Measurements from ENCODE around the gene ZNF587. TPM values are rescaled to one million over a fixed set of nuclear protein-coding genes. Genes with fewer than 3 reads are reported as not detected.
A peak's percentile ranks its signal among the peaks of the same experiment; 100 is the strongest.

Gene ZNF587
- total RNA-seq, 2 donors from 2014 or later: 18.3 to 29.7 TPM

DNA sequence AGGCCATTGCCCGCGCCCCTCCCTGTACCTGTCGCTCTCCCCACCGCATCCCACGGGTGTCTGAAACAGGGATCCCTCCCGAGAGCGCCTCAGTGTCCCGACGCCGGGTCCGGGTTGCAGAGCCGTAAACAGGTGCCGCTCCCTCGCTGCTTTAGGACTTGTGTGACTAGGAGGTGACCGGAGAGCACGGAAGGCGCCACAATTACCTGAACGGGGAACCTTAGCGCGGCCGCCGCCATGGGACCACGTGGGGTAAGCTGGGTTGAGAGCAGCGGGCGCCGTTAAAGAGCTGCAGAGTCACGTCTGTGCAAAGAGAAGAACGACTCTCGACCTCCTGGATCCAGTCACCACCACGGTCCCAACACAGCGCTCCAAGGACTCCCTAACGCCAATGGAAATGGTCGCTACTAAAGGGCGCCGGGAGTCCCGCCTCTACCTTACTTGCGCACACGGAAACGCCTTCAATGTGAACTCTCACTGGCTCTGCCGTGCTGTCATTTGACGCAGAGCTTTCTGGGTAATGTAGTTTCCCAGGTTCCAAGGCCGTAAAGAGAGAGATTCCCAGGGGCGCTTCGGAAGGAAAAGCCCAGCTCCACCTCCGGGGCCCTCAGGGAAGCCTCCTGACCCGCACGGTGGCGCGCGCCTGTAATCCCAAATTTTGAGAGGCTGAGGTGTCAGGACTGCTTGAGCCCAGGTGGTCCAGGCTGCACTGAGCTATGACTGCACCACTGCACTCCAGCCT lies 35.0 kb upstream of the ZNF587 start, which contains the start of gene ZNF552:
Gene ZNF552, minus strand, starts transcription at position 409 of the 742 bp plus-strand sequence. Its CDS starts 170 bp downstream, at position 239.
- peak within 1 kb of the TSS; percentile 30 to 72 for H3K27ac ChIP-seq
- H3K9me3 ChIP-seq: no peaks in the 10 kb centered on the region
- ATAC-seq (ENCODE audit: insufficient number of reproducible peaks, low FRiP score, low read depth): peak; percentile 91
- H3K36me3 ChIP-seq: no peaks in the 10 kb centered on the region
- DNase-seq (ENCODE audit: low spot score): peak; percentile 69
- H3K4me1 ChIP-seq (ENCODE audit: control insufficient read depth in 1 of 2, low read depth in 2 of 2): peaks cover 7 to 26% of the 10 kb centered on the region in 2 donors
- TF ChIP-seq CTCF (IDR thresholded peaks at IDR 0.05): no peak
- H3K27me3 ChIP-seq (replicated peaks; ENCODE audit: insufficient read depth): no peaks in the 10 kb centered on the region
- peak within 1 kb of the TSS; percentile 88 for H3K4me3 ChIP-seq

GRCh38 chr19:57815247-57816075 lies 34.2 kb upstream of the ZNF587 start:
- DNase-seq (ENCODE audit: low spot score) (no peak), ATAC-seq (ENCODE audit: insufficient number of reproducible peaks, low FRiP score, low read depth) (no peak)
- H3K9me3 ChIP-seq: no peaks in the 10 kb centered on the region
- H3K4me3 ChIP-seq: peak overlapping the region; percentile 88
- peaks cover 11 to 29% of the 10 kb centered on the region in 2 donors for H3K4me1 ChIP-seq (ENCODE audit: control insufficient read depth in 1 of 2, low read depth in 2 of 2)
- H3K27ac ChIP-seq: peak overlapping the region; percentile 30 to 72
- H3K36me3 ChIP-seq: no peaks in the 10 kb centered on the region
- H3K27me3 ChIP-seq (replicated peaks; ENCODE audit: insufficient read depth): no peaks in the 10 kb centered on the region
- TF ChIP-seq CTCF (IDR thresholded peaks at IDR 0.05): no peak

- ATAC-seq (ENCODE audit: insufficient number of reproducible peaks, low FRiP score, low read depth): no peak
- no peaks in the 10 kb centered on the region for H3K9me3 ChIP-seq
- no peaks in the 10 kb centered on the region for H3K36me3 ChIP-seq
- no peak for DNase-seq (ENCODE audit: low spot score)
- no peak overlapping the region for H3K4me3 ChIP-seq
- H3K27me3 ChIP-seq (replicated peaks; ENCODE audit: insufficient read depth): no peaks in the 10 kb centered on the region
- H3K4me1 ChIP-seq (ENCODE audit: control insufficient read depth in 1 of 2, low read depth in 2 of 2): peaks cover 17 to 34% of the 10 kb centered on the region in 2 donors
- no peak for TF ChIP-seq CTCF (IDR thresholded peaks at IDR 0.05)
- H3K27ac ChIP-seq: no peak overlapping the region
Observed at GRCh38 chr19:57816652-57817051, 33.0 kb upstream of the ZNF587 start.

DNA sequence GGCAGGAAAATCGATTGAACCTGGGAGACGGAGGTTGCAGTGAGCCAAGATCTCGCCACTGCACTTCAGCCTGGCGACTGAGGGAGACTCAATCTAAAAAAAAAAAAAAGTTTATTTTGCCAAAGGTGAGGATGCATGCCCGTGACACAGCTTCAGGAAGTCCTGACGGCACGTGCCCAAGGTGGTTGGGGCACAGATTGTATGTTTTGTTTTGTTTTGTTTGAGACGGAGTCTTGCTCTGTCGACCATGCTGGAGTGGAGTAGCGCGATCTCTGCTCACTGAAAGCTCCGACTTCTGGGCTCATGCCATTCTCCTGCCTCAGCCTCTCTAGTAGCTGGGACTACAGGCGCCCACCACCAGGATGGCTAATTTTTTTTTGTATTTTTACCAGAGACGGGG lies 31.7 kb upstream of the ZNF587 start:
- no peaks in the 10 kb centered on the region for H3K27me3 ChIP-seq (replicated peaks; ENCODE audit: insufficient read depth)
- DNase-seq (ENCODE audit: low spot score): no peak
- H3K4me1 ChIP-seq (ENCODE audit: control insufficient read depth in 1 of 2, low read depth in 2 of 2): peaks cover 13 to 24% of the 10 kb centered on the region in 2 donors
- no peak overlapping the region for H3K27ac ChIP-seq
- no peaks in the 10 kb centered on the region for H3K9me3 ChIP-seq
- TF ChIP-seq CTCF (IDR thresholded peaks at IDR 0.05): no peak
- H3K4me3 ChIP-seq: no peak overlapping the region
- no peak for ATAC-seq (ENCODE audit: insufficient number of reproducible peaks, low FRiP score, low read depth)
- H3K36me3 ChIP-seq: no peaks in the 10 kb centered on the region

DNA sequence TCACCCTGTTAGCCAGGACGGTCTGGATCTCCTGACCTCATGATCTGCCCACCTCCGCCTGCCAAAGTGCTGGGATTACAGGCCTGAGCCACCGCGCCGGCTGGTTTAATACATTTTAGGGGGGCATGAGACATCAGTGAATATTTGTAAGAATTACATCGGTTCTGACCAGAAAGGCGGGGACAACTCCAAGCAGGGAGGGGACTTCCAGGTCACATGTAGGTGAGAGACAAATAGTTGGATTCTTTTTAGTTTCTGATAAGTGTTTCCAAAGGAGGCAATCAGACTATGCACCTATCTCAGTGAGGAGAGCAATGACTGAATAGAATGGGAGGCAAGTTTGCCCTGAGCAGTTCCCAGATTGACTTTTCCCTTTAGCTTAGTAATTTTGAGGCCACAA lies 31.3 kb upstream of the ZNF587 start:
- Histone ChIP-seq H3K27ac (no peak overlapping the region), H3K4me1 (ENCODE audit: control insufficient read depth in 1 of 2, low read depth in 2 of 2) (peaks cover 13 to 23% of the 10 kb centered on the region in 2 donors), H3K4me3 (no peak overlapping the region), H3K27me3 (replicated peaks; ENCODE audit: insufficient read depth) (no peaks in the 10 kb centered on the region), H3K36me3 (no peaks in the 10 kb centered on the region), H3K9me3 (no peaks in the 10 kb centered on the region)
- DNase-seq (ENCODE audit: low spot score) (no peak), ATAC-seq (ENCODE audit: insufficient number of reproducible peaks, low FRiP score, low read depth) (no peak)
- no peak for TF ChIP-seq CTCF (IDR thresholded peaks at IDR 0.05)

Measured in thoracic aorta (tissue), 2 donors.